Right lobe of liver (tissue), 6 donors: ENCODE measurements around the gene RTF2. TPM values are rescaled to one million over a fixed set of nuclear protein-coding genes. Genes with fewer than 3 reads are reported as not detected.

Experiments
- ATAC-seq, 4 donors: fragments of 200-7000 bp; cut with Tn5 transposase; one replicate each; pipeline ENCODE4 v1.9.1; 2020; ENCODE audit warnings: mild to moderate bottlenecking in 4 of 4, moderate library complexity in 4 of 4
- DNase-seq, 3 donors: peaks; one replicate each; pipeline ENCODE4 v3.0.0-alpha.2; 2020
- H3K27ac ChIP-seq, 3 donors: fragments of 200-600 bp; one replicate each; pipeline ENCODE4 v1.8.0; 2022
- H3K27me3 ChIP-seq, 2 donors: fragments of 200-600 bp; one replicate each; pipeline ENCODE4 v1.8.0; 2022
- H3K36me3 ChIP-seq, 4 donors: fragments of 200-600 bp; sonication (generic) in 1 of 4; one replicate each; pipeline versions ENCODE4 v1.5.1 to v1.8.0; 2017 to 2022; ENCODE audit warnings: control low read depth in 1 of 4
- H3K4me1 ChIP-seq, 4 donors: fragments of 200-600 bp; sonication (generic) in 1 of 4; one replicate each; pipeline versions ENCODE4 v1.5.1 to v1.8.0; 2017 to 2022; ENCODE audit warnings: control low read depth in 1 of 4
- H3K4me3 ChIP-seq, 3 donors: fragments of 200-600 bp; one replicate each; pipeline ENCODE4 v1.8.0; 2022
- H3K9me3 ChIP-seq, 4 donors: fragments of 200-600 bp; sonication (generic) in 1 of 4; one replicate each; pipeline versions ENCODE4 v1.5.1 to v1.8.0; 2017 to 2022; ENCODE audit warnings: control low read depth in 1 of 4
- POLR2A ChIP-seq: fragments of 450-650 bp; IDR thresholded peaks from one replicate; pipeline ENCODE4 v1.6.1; 2017; ENCODE audit warnings: antibody characterized with exemption, mild to moderate bottlenecking
- WGBS: methylation state at CpG from one replicate; pipeline ENCODE4 v1.1.6; 2018; ENCODE audit warnings: low coverage, low lambda C conversion rate; ENCODE audit not compliant: insufficient coverage; ENCODE audit errors: missing lambda C conversion rate; 5-methylcytosine and 5-hydroxymethylcytosine counted together
- intact Hi-C, 2 donors: fragments of 100-400 bp; cut with DNase I; formaldehyde crosslinking; loops; one replicate each; pipeline versions ENCODE4 v1.11.2 to v1.14.1; 2022
- total RNA-seq, 6 experiments: library from RNA; depleted of rRNA in 2 of 6; stranded (reverse); fragments of >200 nt in 2 of 6; fragmentation: NEBNext Ultra II Directional in 3 of 6; extraction: Animal tissue kit (Norgen Biotek cat#: 25700) in 3 of 6; gene quantifications; one replicate each; pipeline versions ENCODE4 v1.1.0 to v1.2.4, GENCODE V29; 2016 to 2023
- TF ChIP-seq, protein P1 (sequence below), 4 donors: fragments of 200-600 bp in 3 of 4; fragments of 450-650 bp in 1 of 4; IDR thresholded peaks; one replicate each; pipeline versions ENCODE4 v1.5.1 to v1.8.0; 2016 to 2022; ENCODE audit warnings: antibody characterized with exemption in 4 of 4, mild to moderate bottlenecking in 2 of 4
- donor health status: DM: no; HTN: yes; CAD: no.
- donor health status: DM: no; HTN: no; CAD: no.
- donor health status: DM: no; HTN: no; CAD: no.
- donor health status: DM: no; HTN: yes; CAD: no.
- donor health status: DM: no; HTN: yes; CAD: no.

The RTF2 gene
- total RNA-seq, 6 experiments from 2014 or later: 29.9 to 40.1 (median 32.6) TPM

DNA sequence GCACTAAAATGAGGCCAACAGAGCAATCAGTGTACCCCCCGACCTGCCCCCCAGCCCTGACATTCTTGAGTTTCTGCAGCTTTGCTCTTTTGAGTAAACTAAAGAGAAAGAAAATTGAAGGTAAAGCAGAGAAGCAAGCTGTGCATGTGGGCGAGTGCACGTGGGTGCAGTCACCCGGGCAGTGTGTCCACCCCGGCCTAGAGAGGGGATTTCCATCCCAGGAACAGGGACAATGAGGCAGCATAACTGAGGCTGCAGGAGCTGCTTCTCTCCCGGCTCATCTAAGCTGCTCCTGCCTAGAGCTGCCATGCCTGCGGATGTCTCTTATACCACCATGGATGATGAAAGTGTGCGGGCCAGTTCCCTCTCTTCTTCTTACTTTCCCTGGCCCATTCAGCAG lies 39.5 kb upstream of the RTF2 start:
- DNase-seq (peak in 1 of 3 donors; percentile 36), ATAC-seq (no peak)
- intact Hi-C loops: no loop called here
- Histone ChIP-seq H3K4me3 (no peak overlapping the region), H3K36me3 (no peaks in the 10 kb centered on the region), H3K9me3 (no peaks in the 10 kb centered on the region), H3K27me3 (no peaks in the 10 kb centered on the region), H3K4me1 (no peaks in the 10 kb centered on the region), H3K27ac (no peak overlapping the region)
- no peak for TF ChIP-seq POLR2A
- TF ChIP-seq, protein P1, sequence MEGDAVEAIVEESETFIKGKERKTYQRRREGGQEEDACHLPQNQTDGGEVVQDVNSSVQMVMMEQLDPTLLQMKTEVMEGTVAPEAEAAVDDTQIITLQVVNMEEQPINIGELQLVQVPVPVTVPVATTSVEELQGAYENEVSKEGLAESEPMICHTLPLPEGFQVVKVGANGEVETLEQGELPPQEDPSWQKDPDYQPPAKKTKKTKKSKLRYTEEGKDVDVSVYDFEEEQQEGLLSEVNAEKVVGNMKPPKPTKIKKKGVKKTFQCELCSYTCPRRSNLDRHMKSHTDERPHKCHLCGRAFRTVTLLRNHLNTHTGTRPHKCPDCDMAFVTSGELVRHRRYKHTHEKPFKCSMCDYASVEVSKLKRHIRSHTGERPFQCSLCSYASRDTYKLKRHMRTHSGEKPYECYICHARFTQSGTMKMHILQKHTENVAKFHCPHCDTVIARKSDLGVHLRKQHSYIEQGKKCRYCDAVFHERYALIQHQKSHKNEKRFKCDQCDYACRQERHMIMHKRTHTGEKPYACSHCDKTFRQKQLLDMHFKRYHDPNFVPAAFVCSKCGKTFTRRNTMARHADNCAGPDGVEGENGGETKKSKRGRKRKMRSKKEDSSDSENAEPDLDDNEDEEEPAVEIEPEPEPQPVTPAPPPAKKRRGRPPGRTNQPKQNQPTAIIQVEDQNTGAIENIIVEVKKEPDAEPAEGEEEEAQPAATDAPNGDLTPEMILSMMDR (IDR thresholded peaks at IDR 0.05): no peak
- 51% methylated on average over 5 of the region's 8 CpGs for WGBS

DNA sequence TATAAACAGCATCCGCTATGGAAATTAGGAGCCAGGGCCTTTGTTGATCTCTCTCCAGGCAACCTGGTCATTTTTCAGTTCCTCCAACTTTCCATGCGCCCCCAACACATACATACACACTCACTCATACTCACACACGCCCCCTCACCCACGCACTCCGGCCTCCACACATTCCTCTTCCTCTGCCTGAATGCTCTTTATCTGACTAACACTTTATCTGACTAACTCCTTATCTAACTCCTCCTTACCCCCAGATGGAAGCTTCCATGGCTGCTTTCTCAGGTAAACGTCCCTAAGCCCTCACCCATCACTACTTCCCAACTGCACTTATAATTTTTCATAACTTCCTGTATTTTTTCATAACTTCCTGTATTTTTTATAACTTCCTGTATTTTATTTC lies 38.9 kb upstream of the RTF2 start:
- ATAC-seq: no peak
- H3K27me3 ChIP-seq: no peaks in the 10 kb centered on the region
- H3K4me3 ChIP-seq: no peak overlapping the region
- TF ChIP-seq, protein P1 (IDR thresholded peaks at IDR 0.05): no peak
- no peak for TF ChIP-seq POLR2A
- intact Hi-C loops: no loop called here
- 60% methylated on average over 6 of the region's 6 CpGs for WGBS
- no peaks in the 10 kb centered on the region for H3K9me3 ChIP-seq
- no peaks in the 10 kb centered on the region for H3K4me1 ChIP-seq
- peak in 1 of 3 donors; percentile 23 for DNase-seq
- no peaks in the 10 kb centered on the region for H3K36me3 ChIP-seq
- H3K27ac ChIP-seq: no peak overlapping the region

DNA sequence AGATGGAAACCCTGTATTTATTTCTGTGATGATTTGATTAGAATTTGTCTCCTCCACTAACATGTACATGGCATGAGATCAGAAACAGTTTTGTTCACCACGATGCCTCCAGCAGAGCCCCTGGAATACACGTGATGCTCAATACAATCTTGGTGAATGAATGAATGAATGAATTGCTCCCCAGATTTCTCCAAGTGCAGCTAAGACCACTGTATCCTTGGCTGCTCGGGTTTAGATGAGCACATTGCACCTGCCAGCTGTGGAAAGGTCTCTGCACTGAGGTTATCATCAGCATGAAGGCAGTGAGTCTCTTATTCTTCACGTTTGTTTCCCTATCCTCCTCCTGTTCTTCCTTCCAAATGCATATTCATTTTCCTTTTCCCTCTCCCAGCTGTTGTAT lies 38.5 kb upstream of the RTF2 start:
- Histone ChIP-seq H3K27ac (no peak overlapping the region), H3K27me3 (no peaks in the 10 kb centered on the region), H3K4me3 (no peak overlapping the region), H3K36me3 (no peaks in the 10 kb centered on the region), H3K4me1 (no peaks in the 10 kb centered on the region), H3K9me3 (no peaks in the 10 kb centered on the region)
- DNase-seq: peak in 1 of 3 donors; percentile 23
- TF ChIP-seq, protein P1 (IDR thresholded peaks at IDR 0.05): no peak
- no peak for TF ChIP-seq POLR2A
- no peak for ATAC-seq
- intact Hi-C loops: no loop called here
- 40% methylated on average over 4 of the region's 4 CpGs for WGBS

DNA sequence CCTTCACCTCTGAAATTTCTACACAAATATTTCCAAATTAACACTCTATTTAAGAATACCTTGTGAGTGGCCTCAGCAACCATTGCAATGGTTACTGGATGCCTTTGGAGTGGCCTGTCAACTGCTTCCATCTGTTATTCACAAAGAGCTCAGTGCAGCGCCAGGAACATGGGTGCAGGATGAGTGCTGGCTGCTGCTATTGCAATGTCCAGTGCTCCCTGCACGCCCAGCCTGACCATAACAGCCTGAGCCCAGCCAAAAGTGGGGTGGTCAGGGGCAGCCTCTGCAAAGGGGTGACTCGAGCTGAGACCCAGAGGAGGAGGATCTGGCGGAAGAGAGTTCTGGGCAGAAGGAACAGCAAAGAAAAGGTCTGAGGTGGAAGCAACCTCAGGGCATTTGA lies 38.0 kb upstream of the RTF2 start:
- Histone ChIP-seq H3K27ac (no peak overlapping the region), H3K9me3 (no peaks in the 10 kb centered on the region), H3K4me3 (no peak overlapping the region), H3K27me3 (no peaks in the 10 kb centered on the region), H3K4me1 (no peaks in the 10 kb centered on the region), H3K36me3 (no peaks in the 10 kb centered on the region)
- peak in 1 of 3 donors; percentile 36 for DNase-seq
- no peak for ATAC-seq
- TF ChIP-seq, protein P1 (IDR thresholded peaks at IDR 0.05): no peak
- TF ChIP-seq POLR2A: no peak
- WGBS: 65% methylated on average over 4 of the region's 4 CpGs
- intact Hi-C loops: no loop called here

DNA sequence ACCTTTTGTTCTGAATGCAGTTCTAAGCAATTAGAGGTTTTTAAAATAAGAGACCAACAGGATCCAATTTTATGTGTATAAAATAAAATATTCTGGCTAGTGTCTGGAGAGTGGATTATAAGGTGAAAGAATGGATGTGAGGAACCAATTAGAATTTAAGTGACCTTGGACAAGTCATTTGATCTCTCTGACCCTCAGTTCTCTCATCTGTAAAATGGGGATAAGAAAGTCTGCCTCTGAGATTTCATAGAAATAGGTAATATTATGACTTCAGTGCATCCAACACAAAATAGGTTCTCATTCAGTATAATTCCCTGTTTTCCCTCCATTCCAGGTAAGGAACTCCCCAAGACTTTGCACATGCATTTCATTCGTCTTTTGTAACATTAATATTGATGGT lies 37.5 kb upstream of the RTF2 start:
- H3K4me1 ChIP-seq: no peaks in the 10 kb centered on the region
- ATAC-seq: no peak
- H3K27me3 ChIP-seq: no peaks in the 10 kb centered on the region
- no peaks in the 10 kb centered on the region for H3K36me3 ChIP-seq
- no peak overlapping the region for H3K27ac ChIP-seq
- intact Hi-C loops: no loop called here
- no peaks in the 10 kb centered on the region for H3K9me3 ChIP-seq
- WGBS: 100% methylated on average over 1 of the region's 1 CpG
- no peak for TF ChIP-seq POLR2A
- TF ChIP-seq, protein P1 (IDR thresholded peaks at IDR 0.05): no peak
- H3K4me3 ChIP-seq: no peak overlapping the region
- no peak for DNase-seq
